ENCODE data around the gene RPS27L. TPM values are rescaled to one million over a fixed set of nuclear protein-coding genes. Genes with fewer than 3 reads are reported as not detected.

RPS27L gene
- total and polyA plus RNA-seq, 9 of the 15 experiments (the other 6 are each of a cell fraction or from before 2014, with no cell fraction given), result 72.2 to 382 (median 116) TPM

- peaks cover 0 to 5% of the 10 kb centered on the region in 2 experiments; a peak in 2 of 5 replicates for H3K4me1 ChIP-seq (replicated peaks in 1 of 2; ENCODE audit: control insufficient read depth in 2 of 2, insufficient read depth in 2 of 2, low read length in 2 of 2)
- no TSS peak for BruUV-seq (replicated peaks)
- DNase-seq (ENCODE audit: extremely low read depth in 1 of 4, low spot score in 3 of 4) (peak in 1 of 4 experiments; percentile 19), ATAC-seq (no peak), FAIRE-seq (no peak)
- no peak overlapping the region for H3K4me3 ChIP-seq
- H3K36me3 ChIP-seq (ENCODE audit: control insufficient read depth, insufficient read depth, low read length), result no peaks in the 10 kb centered on the region
- H3K9me3 ChIP-seq (replicated peaks; ENCODE audit: control insufficient read depth, insufficient read depth, low read depth, low read length), result no peaks in the 10 kb centered on the region
- H3K27ac ChIP-seq (ENCODE audit: extremely low read depth, low read depth, low read length), result no peak overlapping the region
- in situ Hi-C loops (cut with MboI), result no loop called here
- intact Hi-C loops (cut with micrococcal nuclease), result no loop called here
- WGBS (ENCODE audit: insufficient coverage, low coverage, missing lambda C conversion rate), result 43% methylated on average over 5 of the region's 5 CpGs
- no peak for TF ChIP-seq RBM34 (IDR thresholded peaks at IDR 0.05; ENCODE audit: borderline replicate concordance, insufficient read depth, low read length)
- TF ChIP-seq ZFX (CRISPR knock-in tag; IDR thresholded peaks at IDR 0.05), result no peak
- TF ChIP-seq GABPB2 (CRISPR knock-in tag; conservative IDR thresholded peaks at IDR 0.05), result no peak
- no peak for TF ChIP-seq PHB (CRISPR knock-in tag; IDR thresholded peaks at IDR 0.05)
- H3K4me2 ChIP-seq (ENCODE audit: insufficient read depth, low read length), result no peak overlapping the region
- no peaks in the 10 kb centered on the region for H3K79me2 ChIP-seq (ENCODE audit: control insufficient read depth, insufficient read depth, low read length)
- H2AFZ ChIP-seq (ENCODE audit: low read depth, low read length), result peak overlapping the region; percentile 38
- no peaks in the 10 kb centered on the region for H3K9me1 ChIP-seq (ENCODE audit: control insufficient read depth, insufficient read depth, low read length)
- ChIA-PET CTCF (ENCODE audit: low intra/inter-chr PET ratio) (no interaction called here), POLR2A (interaction anchor here (0.6 to 1.1 kb wide), 4 partner anchors 10 to 20 kb away, joined by 3 to 4 read pairs (median 3); no protein-coding TSS in a partner anchor)
- H4K20me1 ChIP-seq (replicated peaks; ENCODE audit: control insufficient read depth, insufficient read depth, low read length), result no peaks in the 10 kb centered on the region
- no peaks in the 10 kb centered on the region for H3K27me3 ChIP-seq (ENCODE audit: control insufficient read depth in 2 of 2, insufficient read depth in 2 of 2, low read length in 2 of 2)
- H3K9ac ChIP-seq (ENCODE audit: insufficient read depth in 1 of 2, low read depth in 2 of 2, low read length in 2 of 2), result no peak overlapping the region
Observed at GRCh38 chr15:63172376-63172775, 15.1 kb upstream of the RPS27L start.

- H3K4me3 ChIP-seq, result no peak overlapping the region
- H3K79me2 ChIP-seq (ENCODE audit: control insufficient read depth, insufficient read depth, low read length), result no peaks in the 10 kb centered on the region
- no peaks in the 10 kb centered on the region for H4K20me1 ChIP-seq (replicated peaks; ENCODE audit: control insufficient read depth, insufficient read depth, low read length)
- H3K27ac ChIP-seq (ENCODE audit: extremely low read depth, low read depth, low read length), result no peak overlapping the region
- 47% methylated on average over 2 of the region's 2 CpGs for WGBS (ENCODE audit: insufficient coverage, low coverage, missing lambda C conversion rate)
- peak overlapping the region; percentile 36; the same call in 1 of the 2 replicates for H2AFZ ChIP-seq (ENCODE audit: low read depth, low read length)
- H3K9me1 ChIP-seq (ENCODE audit: control insufficient read depth, insufficient read depth, low read length), result no peaks in the 10 kb centered on the region
- H3K4me1 ChIP-seq (replicated peaks in 1 of 2; ENCODE audit: control insufficient read depth in 2 of 2, insufficient read depth in 2 of 2, low read length in 2 of 2), result no peaks in the 10 kb centered on the region; a peak in 1 of 5 replicates
- no peak overlapping the region for H3K9ac ChIP-seq (ENCODE audit: insufficient read depth in 1 of 2, low read depth in 2 of 2, low read length in 2 of 2)
- ATAC-seq (no peak), FAIRE-seq (no peak), DNase-seq (ENCODE audit: extremely low read depth in 1 of 4, low spot score in 3 of 4) (no peak)
- BruUV-seq (replicated peaks), result no TSS peak
- H3K4me2 ChIP-seq (ENCODE audit: insufficient read depth, low read length), result no peak overlapping the region
- H3K27me3 ChIP-seq (ENCODE audit: control insufficient read depth in 2 of 2, insufficient read depth in 2 of 2, low read length in 2 of 2), result no peaks in the 10 kb centered on the region
- ChIA-PET POLR2A (interaction anchor here (0.8 kb wide), 1 partner anchor 107 kb away, joined by 3 read pairs; the partner anchor contains the start of gene APH1B), CTCF (ENCODE audit: low intra/inter-chr PET ratio) (no interaction called here)
- intact Hi-C loops (cut with micrococcal nuclease), result loop anchor here (10.0 kb wide), 1 partner anchor 235 kb away; no protein-coding TSS in a partner anchor
- H3K36me3 ChIP-seq (ENCODE audit: control insufficient read depth, insufficient read depth, low read length), result no peaks in the 10 kb centered on the region
- H3K9me3 ChIP-seq (replicated peaks; ENCODE audit: control insufficient read depth, insufficient read depth, low read depth, low read length), result no peaks in the 10 kb centered on the region
- in situ Hi-C loops (cut with MboI), result no loop called here
- no peak for TF ChIP-seq RBM14 (IDR thresholded peaks at IDR 0.05; ENCODE audit: borderline replicate concordance, insufficient read depth, low read depth, low read length)
- no peak for TF ChIP-seq POLR3A (IDR thresholded peaks at IDR 0.05; ENCODE audit: borderline replicate concordance, extremely low read depth, insufficient read depth, insufficient read length)
- no peak for TF ChIP-seq ZNF23 (CRISPR knock-in tag; IDR thresholded peaks at IDR 0.05)
- TF ChIP-seq ZNF253 (CRISPR knock-in tag; conservative IDR thresholded peaks at IDR 0.05), result no peak
- TF ChIP-seq JUNB (CRISPR knock-in tag; conservative IDR thresholded peaks at IDR 0.05), result no peak
- TF ChIP-seq HNRNPUL1 (IDR thresholded peaks at IDR 0.05; ENCODE audit: low read length), result no peak
- no peak for TF ChIP-seq ZNF584 (CRISPR knock-in tag; IDR thresholded peaks at IDR 0.05; ENCODE audit: low read depth)
- no peak for TF ChIP-seq ZBTB49 (CRISPR knock-in tag; IDR thresholded peaks at IDR 0.05; ENCODE audit: borderline replicate concordance)
- no peak for TF ChIP-seq TCF15 (CRISPR knock-in tag; IDR thresholded peaks at IDR 0.05)
- no peak for TF ChIP-seq FOXK1 (CRISPR knock-in tag; IDR thresholded peaks at IDR 0.05; ENCODE audit: borderline replicate concordance)
Observed at GRCh38 chr15:63169788-63170187, 12.5 kb upstream of the RPS27L start.

Data from K562 (cell line).